ENCODE data around the gene ATF6B.
"Not testable (repeated sequence)": the region's sequence is repeated elsewhere in the genome, so short reads cannot be mapped to it uniquely, and the experiment has no call there.

The ATF6B gene

GRCh38 chr6:32102255-32102654, 25.8 kb downstream of the ATF6B start:
- no peak for DNase-seq

GRCh38 chr6:32100251-32100650, 27.8 kb downstream of the ATF6B start:
- not testable (repeated sequence) for DNase-seq

- DNase-seq, result no peak
Observed at GRCh38 chr6:32097364-32097763, 30.7 kb downstream of the ATF6B start.

- DNase-seq, result no peak
Observed at GRCh38 chr6:32096394-32097258, 31.4 kb downstream of the ATF6B start.

- DNase-seq, result no peak
Observed at GRCh38 chr6:32096087-32096393, 32.0 kb downstream of the ATF6B start.

- no peak for DNase-seq
Observed at GRCh38 chr6:32095338-32096086, 32.5 kb downstream of the ATF6B start.

- DNase-seq, result no peak
Observed at GRCh38 chr6:32092760-32093497, 35.1 kb downstream of the ATF6B start.

GRCh38 chr6:32089082-32089828, 38.8 kb downstream of the ATF6B start:
- no peak for DNase-seq

- DNase-seq, result no peak
Observed at GRCh38 chr6:32088487-32089049, 39.5 kb downstream of the ATF6B start.

- no peak for DNase-seq
Observed at GRCh38 chr6:32087574-32088486, 40.2 kb downstream of the ATF6B start.

GRCh38 chr6:32086661-32087573, 41.1 kb downstream of the ATF6B start:
- DNase-seq, result no peak

GRCh38 chr6:32085759-32086459, 42.1 kb downstream of the ATF6B start:
- DNase-seq, result no peak

GRCh38 chr6:32084780-32085179, 43.3 kb downstream of the ATF6B start:
- DNase-seq, result no peak

- DNase-seq, result no peak
Observed at GRCh38 chr6:32083812-32084768, 44.0 kb downstream of the ATF6B start.

- no peak for DNase-seq
Observed at GRCh38 chr6:32082935-32083334, 45.1 kb downstream of the ATF6B start.

GRCh38 chr6:32082478-32082877, 45.6 kb downstream of the ATF6B start:
- DNase-seq, result no peak

GRCh38 chr6:32081168-32081990, 46.7 kb downstream of the ATF6B start:
- no peak for DNase-seq
